K562 (cell line): ENCODE results near the gene ANKRD6. TPM values are rescaled to one million over a fixed set of nuclear protein-coding genes. Genes with fewer than 3 reads are reported as not detected.

Experiments
- ATAC-seq: fragments of 200-7000 bp; cut with Tn5 transposase; 3 replicates; pipeline ENCODE4 v1.9.1; 2020; ENCODE audit warnings: moderate library complexity
- BruUV-seq: library from RNA; stranded (reverse); fragments of 400-500 nt; replicated peaks from 2 replicates; lab custom pipeline; 2021; lab: Mats Ljungman, UMichigan
- CTCF ChIA-PET: fragments of 300-600 bp; formaldehyde crosslinking; extraction: SDS; loops from one replicate; lab custom pipeline; 2021; ENCODE audit warnings: low intra/inter-chr PET ratio; lab: Yijun Ruan, JAX
- POLR2A ChIA-PET: fragments of 300-600, 350-650 bp; sonication (Branson Sonifier 250); formaldehyde crosslinking; extraction: SDS; loops from one replicate; lab custom pipeline; 2021; ENCODE audit warnings: antibody characterized with exemption, inconsistent platforms; lab: Yijun Ruan, JAX
- DNase-seq, 4 experiments: peaks; one replicate each; pipeline versions ENCODE4 v3.0.0 to v3.0.0-alpha.2; 2011 to 2018; ENCODE audit warnings: low spot score in 3 of 4, mixed read lengths in 3 of 4; ENCODE audit errors: extremely low read depth in 1 of 4
- FAIRE-seq: peaks from 2 replicates; lab custom pipeline; 2011; peaks lifted over from hg19 to GRCh38; lab: Jason Lieb, UNC
- H2AFZ ChIP-seq: 2 replicates; pipeline ENCODE4 v1.6.0; 2011; ENCODE audit warnings: low read depth, low read length, control low read depth, inconsistent platforms
- H3K27ac ChIP-seq: fragments of 200-600 bp; 3 replicates; pipeline ENCODE4 v1.8.0; 2011; ENCODE audit warnings: low read depth, mild to moderate bottlenecking, control low read depth, inconsistent platforms, low read length, moderate library complexity, mixed read lengths; ENCODE audit errors: extremely low read depth
- H3K27me3 ChIP-seq, 2 experiments: fragments of 300-600 bp in 1 of 2; 2 replicates in 1 of 2; 3 replicates in 1 of 2; pipeline versions ENCODE4 v1.6.0 to v1.8.0; 2011; ENCODE audit warnings: inconsistent platforms in 2 of 2, low read length in 2 of 2, mild to moderate bottlenecking in 1 of 2, mixed read lengths in 1 of 2, moderate library complexity in 1 of 2; ENCODE audit not compliant: control insufficient read depth in 2 of 2, insufficient read depth in 2 of 2
- H3K36me3 ChIP-seq: fragments of 300-600 bp; 3 replicates; pipeline ENCODE4 v1.8.0; 2011; ENCODE audit warnings: mild to moderate bottlenecking, low read length, inconsistent platforms; ENCODE audit not compliant: control insufficient read depth, insufficient read depth
- H3K4me1 ChIP-seq, 2 experiments: fragments of 200-600 bp in 1 of 2; replicated peaks in 1 of 2; 2 replicates in 1 of 2; 3 replicates in 1 of 2; pipeline versions ENCODE4 v1.5.1 to v1.8.0; 2011; ENCODE audit warnings: inconsistent platforms in 2 of 2, low read length in 2 of 2, mild to moderate bottlenecking in 1 of 2, mixed read lengths in 1 of 2, moderate library complexity in 1 of 2; ENCODE audit not compliant: control insufficient read depth in 2 of 2, insufficient read depth in 2 of 2
- H3K4me2 ChIP-seq: 2 replicates; pipeline ENCODE4 v1.6.1; 2011; ENCODE audit warnings: low read length, control low read depth, inconsistent platforms, mixed read lengths; ENCODE audit not compliant: insufficient read depth
- H3K4me3 ChIP-seq: fragments of 200-600 bp; sonication (generic), shearing (Covaris generic); 2 replicates; pipeline ENCODE4 v1.5.1; 2016; ENCODE audit warnings: control low read depth, inconsistent platforms
- H3K79me2 ChIP-seq: fragments of 200-600 bp; 3 replicates; pipeline ENCODE4 v1.8.0; 2011; ENCODE audit warnings: low read length, inconsistent platforms; ENCODE audit not compliant: control insufficient read depth, insufficient read depth
- H3K9ac ChIP-seq, 2 experiments: 2 replicates each; pipeline versions ENCODE4 v1.6.0 to v1.6.1; 2011; ENCODE audit warnings: low read depth in 2 of 2, low read length in 2 of 2, control low read depth in 1 of 2, inconsistent platforms in 1 of 2, mild to moderate bottlenecking in 1 of 2, mixed read lengths in 1 of 2; ENCODE audit not compliant: insufficient read depth in 1 of 2
- H3K9me1 ChIP-seq: one replicate; pipeline ENCODE4 v1.6.0; 2011; ENCODE audit warnings: inconsistent platforms, mild to moderate bottlenecking, low read length, moderate library complexity; ENCODE audit not compliant: control insufficient read depth, insufficient read depth
- H3K9me3 ChIP-seq: replicated peaks from 2 replicates; pipeline ENCODE4 v1.5.1; 2011; ENCODE audit warnings: low read depth, low read length, inconsistent platforms; ENCODE audit not compliant: control insufficient read depth, insufficient read depth
- H4K20me1 ChIP-seq: replicated peaks from 2 replicates; pipeline ENCODE4 v1.6.1; 2011; ENCODE audit warnings: low read length, inconsistent platforms, mixed read lengths; ENCODE audit not compliant: control insufficient read depth, insufficient read depth
- ELF1 ChIP-seq: fragments of 200-800 bp; sonication (Bioruptor generic); IDR thresholded peaks from 2 replicates; pipeline ENCODE4 v1.6.1; 2016; ENCODE audit warnings: missing genetic modification characterization, missing compliant biosample characterization
- FOXJ2 ChIP-seq: fragments of 200-800 bp; sonication (Bioruptor generic); IDR thresholded peaks from 2 replicates; pipeline ENCODE4 v1.6.1; 2016; ENCODE audit warnings: missing genetic modification characterization, missing compliant biosample characterization
- PHF21A ChIP-seq: fragments of 450-650 bp; IDR thresholded peaks from 2 replicates; pipeline ENCODE4 v1.6.1; 2017; ENCODE audit warnings: low read depth, borderline replicate concordance
- YY1 ChIP-seq, 3 experiments: IDR thresholded peaks; 2 replicates each; pipeline ENCODE4 v1.6.1; 2011; ENCODE audit warnings: low read length in 2 of 3, mild to moderate bottlenecking in 2 of 3, moderate library complexity in 2 of 3, borderline replicate concordance in 1 of 3, control low read depth in 1 of 3, low read depth in 1 of 3; ENCODE audit not compliant: insufficient read depth in 3 of 3, insufficient replicate concordance in 2 of 3, control insufficient read depth in 1 of 3, insufficient read length in 1 of 3; ENCODE audit errors: extremely low read depth in 1 of 3
- WGBS: fragments of 100-300 bp; shearing (Covaris generic); methylation state at CpG from one replicate; pipeline ENCODE4 v1.1.6; 2016; ENCODE audit warnings: low coverage, mixed read lengths; ENCODE audit not compliant: insufficient coverage; ENCODE audit errors: missing lambda C conversion rate; 5-methylcytosine and 5-hydroxymethylcytosine counted together
- in situ Hi-C: fragments of 300-500 bp; cut with MboI; formaldehyde crosslinking; loops from 4 replicates; pipeline ENCODE4 v1.15.0; 2018; ENCODE audit warnings: inconsistent platforms, mixed read lengths
- intact Hi-C: fragments of 100-400 bp; cut with micrococcal nuclease; formaldehyde crosslinking; loops from 2 replicates; pipeline ENCODE4 v1.14.2; 2022
- polyA plus RNA-seq, 8 experiments: library from polyadenylated mRNA; depleted of rRNA in 4 of 8; stranded (reverse) in 5 of 8; unstranded in 3 of 8; fragments of >200 nt; fragmentation: Nextera tagmentation in 2 of 8; fragmentation: Illumina TruSeq in 1 of 8; extraction: Ambion mirVana in 2 of 8; extraction: Trizol in 1 of 8; gene quantifications; 2 replicates each; pipeline versions ENCODE4 v1.2.1 to v1.2.3, GENCODE V29; 2011 to 2014; ENCODE audit warnings: inconsistent platforms in 1 of 8, missing spikeins in 1 of 8
- total RNA-seq, 7 experiments: library from RNA; depleted of rRNA in 6 of 7; stranded (reverse); fragments of >200 nt in 6 of 7; fragmentation: Illumina TruSeq in 2 of 7; extraction: Trizol in 2 of 7; gene quantifications; 2 replicates each; pipeline versions ENCODE4 v1.2.1 to v1.2.3, GENCODE V29; 2011 to 2021; ENCODE audit warnings: low replicate concordance in 1 of 7
- TF ChIP-seq, protein P1 (sequence below): sonication (generic); formaldehyde crosslinking; IDR thresholded peaks from 2 replicates; pipeline ENCODE4 v1.8.0; 2022; ENCODE audit warnings: mild to moderate bottlenecking, missing genetic modification reagents

The ANKRD6 gene
- total and polyA plus RNA-seq, 9 of the 15 experiments (the other 6 are each of a cell fraction or from before 2014, with no cell fraction given), result 0.04 to 0.22 (median 0.08) TPM; not detected in 4

DNA sequence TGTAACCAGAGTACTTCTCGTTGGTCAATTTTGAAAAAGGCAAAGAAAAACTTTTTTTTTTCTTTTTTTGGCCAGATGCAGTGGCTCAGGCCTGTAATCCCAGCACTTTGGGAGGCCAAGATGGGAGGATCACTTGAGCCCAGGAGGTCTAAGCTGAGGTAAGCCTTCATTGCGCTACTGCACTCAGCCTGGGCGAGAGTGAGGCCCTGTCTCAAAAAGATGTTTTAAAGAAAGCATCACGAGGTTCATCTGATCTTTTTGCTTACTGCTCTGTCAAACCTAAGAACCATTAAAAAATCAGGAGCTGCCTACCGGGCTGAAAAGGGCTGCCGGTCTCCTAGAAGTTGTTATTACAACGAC is 205.0 kb downstream of the ANKRD6 start:
- intact Hi-C loops, result no loop called here
- no TSS peak for BruUV-seq

DNA sequence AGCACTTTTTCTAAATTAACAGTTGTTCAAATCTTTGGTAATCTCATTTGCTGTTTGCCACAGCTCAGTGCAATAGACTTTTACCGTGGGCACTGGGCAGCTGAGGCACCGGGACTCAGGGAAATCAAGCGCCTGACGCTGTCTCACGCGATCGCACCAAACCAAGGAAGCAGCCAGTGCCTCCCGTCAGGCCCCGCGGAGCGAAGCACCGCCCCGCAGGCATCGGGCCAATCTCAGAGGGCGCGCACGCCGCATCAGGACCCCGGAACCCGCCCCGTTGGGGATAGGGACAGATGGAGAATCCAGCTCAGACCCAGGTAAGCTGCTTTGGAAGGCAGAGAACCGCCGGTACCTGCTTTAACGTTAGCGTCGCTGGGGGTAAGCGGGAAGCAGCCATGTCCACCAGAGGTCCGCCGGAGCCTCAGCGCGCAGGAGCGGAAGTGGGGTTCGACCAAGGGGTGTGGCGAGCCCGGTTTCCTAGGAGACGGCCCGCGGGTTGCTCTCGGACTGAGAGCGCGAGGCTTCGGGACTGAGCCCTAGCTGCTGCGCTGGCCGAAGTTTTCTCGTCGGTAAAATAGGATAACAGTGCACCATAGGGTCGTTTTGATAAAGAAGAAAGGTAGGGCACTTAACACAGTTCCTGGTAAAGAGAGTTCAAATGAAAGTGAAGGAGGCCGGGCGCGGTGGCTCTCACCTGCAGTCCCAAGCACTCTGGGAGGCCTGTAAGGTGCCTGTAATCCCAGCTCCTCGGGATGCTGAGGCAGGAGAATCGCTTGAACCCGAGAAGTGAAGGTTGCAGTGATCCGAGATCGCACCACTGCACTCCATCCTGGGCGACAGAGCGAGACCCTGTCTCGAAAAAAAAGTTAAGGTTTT is 205.6 kb downstream of the ANKRD6 start, which contains the start of gene LYRM2:
TSS of gene LYRM2 (minus strand) at position 428 of the 876 bp plus-strand sequence. CDS start at position 397, 31 bp downstream.
- peak; percentile 92 to 94 (median 94) for DNase-seq
- POLR2A ChIA-PET, result interaction anchor here (0.6 to 2.3 kb wide), 6 partner anchors 8 to 1179 kb away, joined by 3 to 15 read pairs (median 4); no protein-coding TSS in a partner anchor
- TF ChIP-seq FOXJ2 (tag) (0 out of 2 replicates have a peak, but pooled peaks have one; percentile 69), ELF1 (tag) (peak; percentile 89)
- TF ChIP-seq, protein P1, sequence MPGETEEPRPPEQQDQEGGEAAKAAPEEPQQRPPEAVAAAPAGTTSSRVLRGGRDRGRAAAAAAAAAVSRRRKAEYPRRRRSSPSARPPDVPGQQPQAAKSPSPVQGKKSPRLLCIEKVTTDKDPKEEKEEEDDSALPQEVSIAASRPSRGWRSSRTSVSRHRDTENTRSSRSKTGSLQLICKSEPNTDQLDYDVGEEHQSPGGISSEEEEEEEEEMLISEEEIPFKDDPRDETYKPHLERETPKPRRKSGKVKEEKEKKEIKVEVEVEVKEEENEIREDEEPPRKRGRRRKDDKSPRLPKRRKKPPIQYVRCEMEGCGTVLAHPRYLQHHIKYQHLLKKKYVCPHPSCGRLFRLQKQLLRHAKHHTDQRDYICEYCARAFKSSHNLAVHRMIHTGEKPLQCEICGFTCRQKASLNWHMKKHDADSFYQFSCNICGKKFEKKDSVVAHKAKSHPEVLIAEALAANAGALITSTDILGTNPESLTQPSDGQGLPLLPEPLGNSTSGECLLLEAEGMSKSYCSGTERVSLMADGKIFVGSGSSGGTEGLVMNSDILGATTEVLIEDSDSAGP (CRISPR knock-in tag), result no peak

More for the DNA sequence above, 205.0 kb downstream of the ANKRD6 start:
- peak; percentile 26 for ATAC-seq
- DNase-seq, result peak in 1 of 4 experiments; percentile 19
- 0% methylated on average over 7 of the region's 7 CpGs for WGBS
- Histone ChIP-seq H3K9me1 (no peaks in the 10 kb centered on the region), H3K9ac (peak overlapping the region; percentile 72 to 91), H3K27ac (peak overlapping the region; percentile 85), H3K79me2 (peaks cover 9% of the 10 kb centered on the region), H2AFZ (peak overlapping the region; percentile 98), H3K4me1 (peaks cover 0 to 4% of the 10 kb centered on the region in 2 experiments; a peak in 1 of 5 replicates), H3K27me3 (no peaks in the 10 kb centered on the region), H4K20me1 (no peaks in the 10 kb centered on the region), H3K36me3 (peaks cover 29% of the 10 kb centered on the region), H3K4me3 (peak overlapping the region; percentile 70), H3K4me2 (peak overlapping the region; percentile 87), H3K9me3 (no peaks in the 10 kb centered on the region)
- ChIA-PET CTCF (no interaction called here), POLR2A (interaction anchor here (0.6 to 2.3 kb wide), 3 partner anchors 8 to 1180 kb away, joined by 3 to 15 read pairs (median 3); no protein-coding TSS in a partner anchor)
- in situ Hi-C loops, result no loop called here
- no peak for FAIRE-seq
- TF ChIP-seq PHF21A (no peak), YY1 (IDR thresholded peaks at IDR 0.05; ENCODE audit: borderline replicate concordance in 1 of 3, control insufficient read depth in 1 of 3, extremely low read depth in 1 of 3, insufficient read depth in 3 of 3, insufficient read length in 1 of 3, insufficient replicate concordance in 2 of 3, low read depth in 1 of 3, low read length in 2 of 3) (peak in 1 of 3 experiments; percentile 25)

More for the DNA sequence above, 205.6 kb downstream of the ANKRD6 start, which contains the start of gene LYRM2:
- BruUV-seq, result TSS peak; percentile 67
- in situ Hi-C loops (no loop called here), intact Hi-C loops (no loop called here)
- WGBS, result under 1% methylated on average over 56 of the region's 58 CpGs
- Histone ChIP-seq H3K4me2 (peak within 1 kb of the TSS; percentile 87), H4K20me1 (no peaks in the 10 kb centered on the region), H3K36me3 (peaks cover 35% of the 10 kb centered on the region), H3K4me3 (peak within 1 kb of the TSS; percentile 70), H3K9me3 (no peaks in the 10 kb centered on the region), H3K27ac (peak within 1 kb of the TSS; percentile 85), H3K9me1 (no peaks in the 10 kb centered on the region), H2AFZ (peak within 1 kb of the TSS; percentile 98), H3K27me3 (no peaks in the 10 kb centered on the region), H3K79me2 (peaks cover 9% of the 10 kb centered on the region), H3K4me1 (peaks cover 0 to 4% of the 10 kb centered on the region in 2 experiments; a peak in 1 of 5 replicates), H3K9ac (peak within 1 kb of the TSS; percentile 72 to 91)
- FAIRE-seq (peak; percentile 89), ATAC-seq (peak; percentile 99)
- CTCF ChIA-PET, result no interaction called here
